SK-N-MC (cell line): ENCODE results near the gene COL18A1.

Experiments
- EZH2 ChIP-seq: fragments of 200-600 bp; sonication (generic); IDR thresholded peaks from one replicate; pipeline ENCODE4 v1.6.1; 2017; ENCODE audit warnings: antibody characterized with exemption
- FOXP2 ChIP-seq: optimal IDR thresholded peaks from 2 replicates; pipeline ENCODE3; 2011; ENCODE audit warnings: mild to moderate bottlenecking, moderate library complexity; ENCODE audit not compliant: insufficient read depth; ENCODE audit errors: extremely low read length, control extremely low read depth
- POLR2AphosphoS5 ChIP-seq: IDR thresholded peaks from 2 replicates; pipeline ENCODE4 v1.6.1; 2012; ENCODE audit warnings: mild to moderate bottlenecking, low read depth, low read length, borderline replicate concordance

GRCh38 chr21:45482899-45483821 is 78.2 kb downstream of the COL18A1 start:
- TF ChIP-seq EZH2: no peak
- TF ChIP-seq POLR2AphosphoS5: no peak
- no peak for TF ChIP-seq FOXP2
